Adrenal gland (tissue), 12 donors: Measurements from ENCODE around the gene TSPEAR. TPM values are rescaled to one million over a fixed set of nuclear protein-coding genes. Genes with fewer than 3 reads are reported as not detected.

Experiments
- DNase-seq, 7 donors: peaks; one replicate each; pipeline ENCODE4 v3.0.0-alpha.2; 2019 to 2020
- H3K27ac ChIP-seq, 5 donors: fragments of 200-600 bp; sonication (generic) in 4 of 5; 1 replicate in 3 of 5; 2 replicates in 2 of 5; pipeline versions ENCODE4 v1.5.1 to v1.8.0; 2016 to 2020; ENCODE audit warnings: mild to moderate bottlenecking in 1 of 5
- H3K27me3 ChIP-seq: fragments of 200-600 bp; 2 replicates; pipeline ENCODE4 v1.8.0; 2021
- H3K36me3 ChIP-seq, 2 donors: fragments of 200-600 bp; replicated peaks in 1 of 2; 1 replicate in 1 of 2; 2 replicates in 1 of 2; pipeline versions ENCODE4 v1.5.1 to v1.8.0; 2018 to 2022
- H3K4me1 ChIP-seq, 2 donors: fragments of 200-600 bp; replicated peaks in 1 of 2; 1 replicate in 1 of 2; 2 replicates in 1 of 2; pipeline versions ENCODE4 v1.5.1 to v1.8.0; 2018 to 2021
- H3K4me3 ChIP-seq, 4 donors: fragments of 200-600 bp; sonication (generic) in 3 of 4; one replicate each; pipeline ENCODE4 v1.5.1; 2016 to 2018
- H3K9me3 ChIP-seq, 3 donors: fragments of 200-600 bp; sonication (generic) in 1 of 3; replicated peaks in 1 of 3; 1 replicate in 2 of 3; 2 replicates in 1 of 3; pipeline versions ENCODE4 v1.5.1 to v1.8.0; 2016 to 2021
- CTCF ChIP-seq, 6 experiments: fragments of 450-650 bp in 4 of 6; fragments of 200-600 bp in 2 of 6; sonication (generic) in 1 of 6; IDR thresholded peaks; 1 replicate in 5 of 6; 2 replicates in 1 of 6; pipeline versions ENCODE4 v1.5.1 to v1.8.0; 2016 to 2021; ENCODE audit warnings: antibody characterized with exemption in 6 of 6, mild to moderate bottlenecking in 2 of 6, moderate library complexity in 1 of 6
- POLR2A ChIP-seq, 2 donors: fragments of 450-650 bp; IDR thresholded peaks; one replicate each; pipeline ENCODE4 v1.6.1; 2017; ENCODE audit warnings: antibody characterized with exemption in 2 of 2, mild to moderate bottlenecking in 2 of 2, moderate library complexity in 1 of 2
- WGBS, 4 donors: extraction: QIAGEN DNeasy Blood & Tissue Kit in 2 of 4; methylation state at CpG; one replicate each; pipeline versions ENCODE4 v1.1.5 to v1.1.7; 2013 to 2017; 5-methylcytosine and 5-hydroxymethylcytosine counted together
- intact Hi-C, 2 donors: fragments of 100-400 bp; cut with DNase I; formaldehyde crosslinking; loops; one replicate each; pipeline versions ENCODE4 v1.14.1 to v1.15.0; 2022 to 2023
- polyA plus RNA-seq, 3 donors: library from polyadenylated mRNA; stranded (reverse); fragments of 200-250 nt in 2 of 3; fragments of 350-450 nt in 1 of 3; fragmentation: Illumina TruSeq in 1 of 3; extraction: RNeasy Lipid Tissue Mini Kit (QIAGEN cat#74804) in 1 of 3; gene quantifications; one replicate each; pipeline ENCODE4 v1.2.3, GENCODE V29; 2013 to 2014
- total RNA-seq, 9 donors: library from RNA; depleted of rRNA in 4 of 9; stranded (reverse); fragments of >200 nt in 4 of 9; fragments of 120-200 nt in 1 of 9; fragmentation: NEBNext Ultra II Directional in 1 of 9; extraction: Animal tissue kit (Norgen Biotek cat#: 25700) in 1 of 9; gene quantifications; one replicate each; pipeline versions ENCODE4 v1.1.0 to v1.2.4, GENCODE V29; 2013 to 2023
- donor health status: healthy with polysubstance abuse.
- donor health status: Bipolar disorder and iron deficiency.
- donor health status: DM: yes; HTN: yes; CAD: no.
- donor health status: DM: no; HTN: no; CAD: no.
- donor health status: DM: no; HTN: no; CAD: no.
- donor health status: DM: yes; HTN: yes; CAD: no.

TSPEAR gene
- total and polyA plus RNA-seq, 12 donors = not detected

DNA sequence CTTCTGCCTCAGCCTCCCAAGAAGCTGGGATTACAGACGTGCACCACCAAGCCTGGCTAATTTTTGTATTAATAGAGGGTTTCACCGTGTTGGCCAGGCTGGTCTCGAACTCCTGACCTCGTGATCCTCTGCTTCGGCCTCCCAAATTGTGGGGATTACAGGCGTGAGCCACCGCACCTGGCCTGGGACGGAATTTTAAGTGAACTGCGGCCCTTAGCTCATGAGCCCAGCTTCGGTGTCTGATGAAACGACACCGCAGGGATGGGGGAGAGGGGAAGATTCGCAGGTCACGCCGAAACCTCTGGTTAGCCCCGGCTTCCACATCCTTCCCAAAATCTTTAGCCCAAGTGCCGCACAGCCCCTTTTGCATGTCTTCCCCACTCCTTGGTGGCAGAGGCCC lies 217.0 kb downstream of the TSPEAR start:
- Histone ChIP-seq H3K4me3 (no peak overlapping the region), H3K27me3 (peaks cover 7% of the 10 kb centered on the region), H3K27ac (no peak overlapping the region), H3K36me3 (no peaks in the 10 kb centered on the region), H3K4me1 (no peaks in the 10 kb centered on the region), H3K9me3 (no peaks in the 10 kb centered on the region)
- WGBS, 4 donors = 79 to 92% (median 87%) methylated on average over 15 to 17 of the region's 17 CpGs
- intact Hi-C loops = no loop called here
- no peak for DNase-seq
- TF ChIP-seq POLR2A (IDR thresholded peaks at IDR 0.05) = no peak
- no peak for TF ChIP-seq CTCF (IDR thresholded peaks at IDR 0.05)

- Histone ChIP-seq H3K4me3 (no peak overlapping the region), H3K4me1 (no peaks in the 10 kb centered on the region), H3K27me3 (no peaks in the 10 kb centered on the region), H3K27ac (no peak overlapping the region), H3K9me3 (no peaks in the 10 kb centered on the region), H3K36me3 (no peaks in the 10 kb centered on the region)
- DNase-seq = no peak
- intact Hi-C loops = no loop called here
- WGBS, 4 donors = 77 to 86% (median 82%) methylated on average over 9 of the region's 9 CpGs
- no peak for TF ChIP-seq POLR2A (IDR thresholded peaks at IDR 0.05)
- no peak for TF ChIP-seq CTCF (IDR thresholded peaks at IDR 0.05)
Observed at GRCh38 chr21:44492567-44493385, 218.6 kb downstream of the TSPEAR start.

DNA sequence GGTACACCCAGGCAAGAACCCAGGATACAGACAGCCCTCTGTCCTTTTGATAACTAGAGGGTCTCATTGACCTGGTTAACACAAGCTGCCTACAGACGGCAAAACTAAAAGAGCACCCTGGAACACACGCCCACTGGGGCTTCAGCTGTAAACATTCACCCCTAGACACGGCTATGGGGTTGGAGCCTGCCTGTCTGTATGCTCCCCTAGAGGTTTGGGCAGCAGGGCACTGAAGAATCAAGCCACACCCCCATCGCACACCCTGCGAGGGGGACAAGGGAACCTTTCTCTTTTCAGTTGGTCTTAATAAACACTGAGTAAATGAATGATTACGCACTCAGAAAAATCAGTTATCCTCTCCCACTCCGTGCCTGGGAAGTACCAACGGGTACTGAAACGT lies 220.6 kb downstream of the TSPEAR start:
- Histone ChIP-seq H3K9me3 (no peaks in the 10 kb centered on the region), H3K36me3 (no peaks in the 10 kb centered on the region), H3K4me1 (no peaks in the 10 kb centered on the region), H3K27ac (no peak overlapping the region), H3K27me3 (no peaks in the 10 kb centered on the region), H3K4me3 (no peak overlapping the region)
- no peak for DNase-seq
- TF ChIP-seq CTCF (IDR thresholded peaks at IDR 0.05) (no peak), POLR2A (IDR thresholded peaks at IDR 0.05) (no peak)
- intact Hi-C loops = no loop called here
- WGBS, 4 donors = 83 to 85% (median 84%) methylated on average over 7 to 9 of the region's 9 CpGs

DNA sequence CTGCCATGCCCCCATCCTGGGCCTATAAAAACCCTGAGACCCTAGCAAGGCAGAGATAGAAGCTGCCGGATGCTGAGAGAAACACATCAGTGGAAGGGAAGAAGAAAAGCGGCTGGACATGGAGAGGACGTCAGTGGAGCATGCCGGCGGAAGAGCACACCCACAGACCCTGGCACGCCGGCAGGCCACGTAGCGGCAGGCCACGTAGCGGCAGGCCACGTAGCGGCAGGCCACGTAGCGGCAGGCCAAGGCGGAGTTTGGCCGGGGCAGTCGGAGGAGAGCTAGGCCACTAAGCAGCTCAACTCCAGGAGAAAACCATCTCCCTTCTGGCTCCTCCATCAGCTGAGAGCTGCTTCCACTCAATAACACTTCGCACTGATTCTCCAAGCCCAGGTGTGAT lies 221.0 kb downstream of the TSPEAR start:
- 90 to 96% (median 93%) methylated on average over 15 to 19 of the region's 19 CpGs for WGBS, 4 donors
- DNase-seq = no peak
- no peak overlapping the region for H3K27ac ChIP-seq
- H3K36me3 ChIP-seq = no peaks in the 10 kb centered on the region
- H3K4me1 ChIP-seq = no peaks in the 10 kb centered on the region
- no peak overlapping the region for H3K4me3 ChIP-seq
- H3K9me3 ChIP-seq = no peaks in the 10 kb centered on the region
- intact Hi-C loops = no loop called here
- TF ChIP-seq POLR2A (IDR thresholded peaks at IDR 0.05) (no peak), CTCF (IDR thresholded peaks at IDR 0.05) (no peak)
- no peaks in the 10 kb centered on the region for H3K27me3 ChIP-seq
